ENCODE measurements around the gene IRS1.

IRS1 gene

GRCh38 chr2:226790011-226790410, 9.6 kb downstream of the IRS1 start:
- no peak for DNase-seq

DNA sequence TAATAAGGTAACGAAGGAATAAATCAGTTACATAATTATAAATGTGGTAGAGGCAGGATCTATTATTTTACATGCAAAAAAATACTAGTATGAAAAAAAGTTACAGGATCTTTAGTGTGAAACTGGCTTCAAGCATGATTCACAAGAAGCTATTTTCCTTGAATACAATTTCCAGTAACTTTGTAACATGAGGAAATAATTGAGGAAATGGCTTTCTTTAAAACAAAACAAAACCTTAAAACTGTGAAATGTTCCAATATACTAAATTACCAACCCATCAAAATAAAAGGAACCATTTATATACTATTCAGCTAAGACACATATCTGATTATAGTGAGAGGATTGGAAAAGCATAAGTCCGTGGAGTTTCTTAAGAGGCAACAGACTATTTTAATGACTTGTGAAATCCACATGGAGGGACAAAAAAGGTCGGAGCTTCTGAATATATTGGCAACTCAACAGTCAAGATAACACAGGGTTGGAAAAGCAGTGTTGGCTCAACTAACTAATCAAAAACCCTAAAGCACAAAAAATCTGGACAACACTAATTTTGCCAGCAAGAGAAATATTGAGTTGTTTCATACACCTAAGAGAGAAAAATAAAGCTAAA, 10.6 kb downstream of the IRS1 start:
- DNase-seq, result no peak

GRCh38 chr2:226788064-226788463, 11.6 kb downstream of the IRS1 start:
- no peak for DNase-seq

DNA sequence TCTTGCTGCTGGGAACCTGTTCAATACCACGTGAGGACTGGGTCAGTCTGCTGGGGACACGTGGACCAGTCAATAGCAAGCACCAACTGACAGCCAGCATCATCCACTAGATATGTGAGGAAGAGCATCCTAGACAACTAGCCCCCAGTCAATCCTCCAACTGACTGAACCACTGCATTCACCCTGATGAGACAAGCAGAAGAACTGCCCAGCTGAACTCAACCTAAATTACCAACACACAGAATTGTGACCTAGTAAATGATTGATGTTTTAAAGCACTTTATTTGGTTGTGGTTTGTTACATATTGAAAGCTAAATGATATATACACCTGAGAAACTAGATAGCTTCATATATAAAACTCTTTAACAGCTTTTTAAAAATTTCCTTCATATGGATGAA, 15.7 kb downstream of the IRS1 start:
- DNase-seq, result no peak

DNA sequence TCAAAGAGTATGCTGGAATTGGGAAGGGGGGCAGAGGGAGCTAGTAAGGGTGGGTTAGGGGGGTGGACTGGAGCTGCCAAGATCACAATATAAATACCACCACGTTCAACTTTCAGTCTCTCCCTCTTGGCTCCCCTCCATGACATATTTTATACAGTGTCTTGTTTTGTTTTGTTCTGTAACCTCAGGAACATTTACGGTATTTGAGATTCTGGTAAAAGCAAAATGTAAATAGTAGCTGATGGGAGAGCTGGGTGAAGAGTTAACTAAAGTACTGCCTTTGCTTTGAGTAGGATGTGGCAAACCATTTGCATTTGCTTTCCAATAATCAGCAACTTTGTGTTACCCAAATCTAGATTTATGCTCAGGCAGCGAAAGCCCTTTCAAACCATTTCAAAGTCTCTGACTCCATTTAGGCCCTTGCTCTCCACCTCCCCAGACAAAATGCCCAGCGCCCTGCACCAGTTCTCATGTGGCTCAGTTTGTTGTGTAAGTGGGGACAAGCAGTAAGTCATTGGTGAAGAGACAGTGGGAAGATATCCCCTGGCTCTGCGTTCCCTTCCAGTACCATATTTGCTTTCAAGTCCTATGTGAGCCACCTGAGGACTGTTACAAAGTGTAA, 17.4 kb downstream of the IRS1 start:
- DNase-seq, result no peak

DNA sequence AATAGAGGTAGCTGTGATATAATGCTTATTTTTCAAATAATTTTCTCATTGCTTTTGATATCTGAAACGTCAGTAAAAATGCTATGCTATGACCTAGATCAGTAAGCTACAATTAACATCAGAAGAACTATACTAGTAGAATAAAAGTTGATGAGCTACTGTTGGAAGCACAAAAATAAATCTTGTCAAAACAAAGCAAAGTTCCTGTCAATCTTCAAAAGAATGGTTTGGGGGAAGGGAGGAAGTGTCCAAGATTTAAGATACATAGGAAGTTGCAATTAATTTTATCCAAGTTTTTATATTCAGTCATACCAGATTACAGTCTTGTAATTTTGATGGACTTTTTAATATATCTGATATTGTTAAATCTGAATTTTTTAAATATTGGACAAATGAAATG, 19.2 kb downstream of the IRS1 start:
- DNase-seq, result no peak

DNA sequence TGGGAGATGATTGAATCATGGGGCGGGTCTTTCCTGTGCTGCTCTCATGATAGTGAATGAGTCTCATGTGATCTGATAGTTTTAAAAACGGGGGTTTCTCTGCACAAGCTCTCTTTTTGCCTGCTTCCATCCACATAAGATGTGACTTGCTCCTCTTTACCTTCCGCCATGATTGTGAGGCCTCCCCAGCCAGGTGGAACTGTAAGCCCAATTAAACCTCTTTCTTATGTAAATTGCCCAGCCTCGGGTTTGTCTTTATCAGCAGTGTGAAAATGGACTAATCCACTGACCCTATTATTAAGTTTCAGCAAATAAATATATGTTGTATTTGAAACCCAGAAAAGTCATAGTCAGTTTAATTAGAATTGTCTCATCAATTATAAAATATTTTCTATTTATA, 22.0 kb downstream of the IRS1 start:
- DNase-seq, result no peak

DNA sequence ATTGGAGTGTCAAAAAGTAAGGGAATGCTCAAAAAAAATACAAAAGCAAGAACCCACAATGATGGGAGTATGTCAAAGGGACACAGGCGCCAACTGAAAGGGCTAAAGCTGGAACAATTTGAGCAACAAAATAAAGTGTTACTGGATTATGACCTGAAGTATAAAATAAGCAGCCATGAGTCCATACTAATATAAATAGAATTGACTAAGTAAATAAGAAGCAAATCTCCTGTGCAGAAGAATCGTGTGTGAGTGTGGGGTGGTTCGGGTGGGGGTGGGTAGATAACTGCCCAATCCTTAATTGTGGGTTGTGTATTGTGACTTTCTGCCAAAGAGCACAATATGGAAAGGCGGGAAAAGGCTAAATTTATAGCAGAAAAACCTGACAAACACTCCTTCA, 23.5 kb downstream of the IRS1 start:
- DNase-seq, result no peak

DNA sequence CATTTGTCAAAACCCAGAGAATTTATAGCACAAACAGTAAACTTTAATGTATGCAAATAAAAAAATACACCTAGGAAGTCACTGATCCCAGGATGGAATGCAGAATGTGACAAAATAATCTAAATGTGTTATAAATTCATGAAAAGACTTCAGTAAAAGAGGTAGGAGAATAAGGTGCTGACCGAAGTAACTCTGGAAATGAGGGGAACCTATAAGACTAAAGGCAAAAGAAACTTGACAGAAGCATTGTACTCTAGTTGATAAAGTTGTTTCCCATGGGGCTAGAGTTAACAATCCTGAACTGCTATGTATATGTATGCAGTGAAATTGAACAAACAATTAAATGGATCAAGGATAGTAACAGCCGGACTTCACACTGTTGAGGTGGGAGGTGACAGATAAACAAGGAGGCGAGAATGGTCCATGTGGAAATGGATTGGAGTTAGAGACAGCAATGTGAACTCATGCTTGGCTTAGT, 24.5 kb downstream of the IRS1 start:
- no peak for DNase-seq

- DNase-seq, result no peak
Measured at GRCh38 chr2:226773291-226773690, 26.3 kb downstream of the IRS1 start.

GRCh38 chr2:226772389-226773179, 27.0 kb downstream of the IRS1 start:
- peak; percentile 21 for DNase-seq

GRCh38 chr2:226771067-226771466, 28.6 kb downstream of the IRS1 start:
- DNase-seq, result no peak

DNA sequence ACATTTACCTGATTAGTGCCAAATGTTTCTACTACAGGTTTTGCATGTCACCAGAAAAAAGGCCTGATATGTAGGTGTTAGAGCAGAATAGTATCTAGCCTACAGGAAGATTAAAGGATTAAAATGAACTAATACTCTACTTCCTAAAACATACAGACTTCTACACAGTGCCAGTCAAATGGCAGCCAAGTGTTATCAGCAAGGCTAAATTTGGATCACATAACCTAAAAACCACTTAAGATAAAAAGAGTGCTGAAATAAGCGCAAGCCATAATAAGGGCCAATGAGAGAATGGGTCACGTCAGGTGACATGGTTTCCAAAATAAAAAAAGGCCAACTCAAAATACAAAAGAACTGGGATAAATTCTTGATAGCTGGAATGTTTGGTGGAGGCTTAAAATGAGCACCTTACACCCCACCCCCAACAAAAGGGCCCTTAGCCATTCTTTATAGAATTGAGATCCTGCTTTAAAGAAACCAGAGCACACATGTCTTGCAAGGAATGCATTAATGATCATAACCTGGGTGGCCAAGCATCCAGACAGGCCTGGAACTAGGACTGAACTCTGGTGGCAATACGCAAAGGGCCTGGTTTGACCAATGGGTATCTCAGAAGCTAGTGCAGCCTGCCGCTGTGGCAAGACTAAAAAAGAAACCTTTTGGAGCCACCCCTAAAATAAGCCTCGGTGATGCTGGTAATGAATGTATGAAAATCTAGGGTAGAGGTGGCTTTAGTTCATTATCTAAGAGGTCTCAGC, 32.4 kb downstream of the IRS1 start:
- DNase-seq, result no peak

GRCh38 chr2:226766352-226767055, 33.1 kb downstream of the IRS1 start:
- DNase-seq, result no peak

- no peak for DNase-seq
Measured at GRCh38 chr2:226763320-226763719, 36.3 kb downstream of the IRS1 start.

GRCh38 chr2:226761195-226761583, 38.4 kb downstream of the IRS1 start:
- no peak for DNase-seq

- DNase-seq, result no peak
Measured at GRCh38 chr2:226760412-226761194, 39.0 kb downstream of the IRS1 start.

DNA sequence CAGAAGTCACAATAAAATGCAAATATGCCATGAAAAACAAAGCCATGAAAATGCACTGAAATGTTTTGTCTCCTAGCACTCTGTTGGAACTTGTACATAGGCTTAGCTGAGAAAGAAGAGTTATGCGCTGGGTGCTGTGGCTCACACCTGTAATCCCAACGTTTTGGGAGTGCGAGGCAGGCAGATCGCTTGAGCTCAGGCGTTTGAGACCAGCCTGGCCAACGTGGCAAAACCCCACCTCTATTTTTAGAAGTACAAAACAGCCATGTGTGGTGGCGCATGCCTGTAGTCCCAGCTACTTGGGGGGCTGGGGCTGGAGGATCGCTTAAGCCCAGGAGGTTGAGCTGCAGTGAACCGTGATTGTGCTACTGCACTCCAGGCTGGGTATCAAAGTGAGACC, 39.9 kb downstream of the IRS1 start:
- no peak for DNase-seq

GRCh38 chr2:226758921-226759640, 40.5 kb downstream of the IRS1 start:
- DNase-seq, result no peak

DNA sequence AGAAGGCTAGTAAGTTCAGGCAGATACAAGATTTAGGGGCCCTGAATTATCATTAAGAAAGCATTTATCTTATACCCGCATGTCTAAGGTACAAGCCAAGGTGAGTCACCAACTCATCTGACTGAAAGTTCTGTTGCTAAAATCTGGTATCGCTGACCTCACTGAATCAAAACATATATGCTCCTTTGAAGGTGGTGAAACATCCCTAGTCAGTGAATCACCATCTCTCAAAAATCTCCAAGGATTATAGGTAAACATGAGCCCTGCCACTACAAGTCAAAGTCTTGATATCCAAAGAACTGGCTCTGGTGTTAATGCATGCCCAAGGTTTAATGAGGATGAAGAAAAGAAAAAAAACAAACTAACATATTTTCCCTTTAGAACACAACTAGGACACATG, 43.5 kb downstream of the IRS1 start:
- DNase-seq, result no peak

DNA sequence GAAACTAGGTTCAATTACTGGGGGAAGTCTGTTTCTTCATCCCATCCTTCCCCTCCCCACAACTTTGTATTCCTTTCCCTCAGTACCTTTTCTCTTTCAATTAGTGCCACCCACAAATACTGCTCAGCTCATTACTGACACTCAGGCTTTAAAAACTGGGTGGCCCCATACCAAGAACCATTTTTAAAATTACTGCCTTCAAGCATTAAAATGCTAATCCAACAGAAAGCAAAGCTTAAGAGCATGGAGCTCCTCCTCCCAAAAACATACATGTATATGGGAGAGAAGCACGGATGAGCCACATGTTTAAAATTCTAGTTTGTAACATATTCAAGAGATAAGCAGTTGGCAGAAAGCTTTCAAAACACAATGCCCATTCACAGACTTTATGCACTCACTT, 44.0 kb downstream of the IRS1 start:
- no peak for DNase-seq

All from GDM1 (cell line).